Neural cell (in vitro differentiated cells): ENCODE measurements around the gene ARHGAP6.

Experiments
- CTCF ChIP-seq: fragments of 450-650 bp; IDR thresholded peaks from 2 replicates; pipeline ENCODE4 v1.5.1; 2014; ENCODE audit warnings: antibody characterized with exemption, mild to moderate bottlenecking, moderate library complexity; ENCODE audit not compliant: poor library complexity, severe bottlenecking
- EZH2 ChIP-seq: fragments of 200-600, 300-800 bp; shearing (Covaris generic), sonication (generic); IDR thresholded peaks from 2 replicates; pipeline ENCODE4 v1.6.1; 2014; ENCODE audit warnings: antibody characterized with exemption, low read length, borderline replicate concordance, mild to moderate bottlenecking; ENCODE audit not compliant: insufficient read depth, poor library complexity, severe bottlenecking
- TAF1 ChIP-seq: IDR thresholded peaks from 2 replicates; pipeline ENCODE4 v1.6.1; 2012; ENCODE audit warnings: low read depth

GRCh38 chrX:11105080-11105479 lies 560.6 kb downstream of the ARHGAP6 start:
- TF ChIP-seq TAF1: no peak
- TF ChIP-seq CTCF: no peak
- TF ChIP-seq EZH2: no peak
